Gastroesophageal sphincter (tissue), 4 donors: Measurements from ENCODE around the gene COL12A1. TPM values are rescaled to one million over a fixed set of nuclear protein-coding genes. Genes with fewer than 3 reads are reported as not detected.

Experiments used
- ATAC-seq: fragments of 150-250 bp; one replicate; pipeline ENCODE4 v1.9.1; 2016; ENCODE audit warnings: mild to moderate bottlenecking, moderate library complexity
- H3K27ac ChIP-seq, 4 donors: fragments of 200-600 bp; sonication (generic) in 3 of 4; 1 replicate in 3 of 4; 2 replicates in 1 of 4; pipeline ENCODE4 v1.5.1; 2016 to 2019
- H3K27me3 ChIP-seq: fragments of 200-600 bp; sonication (generic); one replicate; pipeline ENCODE4 v1.5.1; 2019
- H3K36me3 ChIP-seq, 2 donors: fragments of 200-600 bp; sonication (generic); one replicate each; pipeline ENCODE4 v1.5.1; 2019; ENCODE audit warnings: control low read depth in 1 of 2
- H3K4me1 ChIP-seq, 3 donors: fragments of 200-600 bp; sonication (generic); 1 replicate in 2 of 3; 2 replicates in 1 of 3; pipeline ENCODE4 v1.5.1; 2016 to 2019; ENCODE audit warnings: control low read depth in 2 of 3
- H3K4me3 ChIP-seq, 2 donors: fragments of 200-600 bp; sonication (generic); one replicate each; pipeline ENCODE4 v1.5.1; 2019; ENCODE audit warnings: mild to moderate bottlenecking in 1 of 2, moderate library complexity in 1 of 2
- H3K9me3 ChIP-seq, 3 donors: fragments of 200-600 bp; sonication (generic); one replicate each; pipeline ENCODE4 v1.5.1; 2017 to 2019; ENCODE audit warnings: control low read depth in 2 of 3
- EP300 ChIP-seq: sonication (generic); formaldehyde crosslinking; IDR thresholded peaks from one replicate; pipeline ENCODE4 v1.6.1; 2017; ENCODE audit warnings: antibody characterized with exemption, mild to moderate bottlenecking
- POLR2A ChIP-seq, 2 donors: fragments of 450-650 bp; IDR thresholded peaks; one replicate each; pipeline ENCODE4 v1.6.1; 2017; ENCODE audit warnings: antibody characterized with exemption in 2 of 2, mild to moderate bottlenecking in 2 of 2, moderate library complexity in 1 of 2
- POLR2AphosphoS5 ChIP-seq: sonication (generic); formaldehyde crosslinking; IDR thresholded peaks from one replicate; pipeline ENCODE4 v1.6.1; 2017; ENCODE audit warnings: antibody characterized with exemption
- WGBS, 2 donors: methylation state at CpG; one replicate each; pipeline ENCODE4 v1.1.5; 2018; ENCODE audit warnings: low coverage in 1 of 2; 5-methylcytosine and 5-hydroxymethylcytosine counted together
- total RNA-seq, 4 donors: library from RNA; depleted of rRNA; stranded (reverse); fragments of >200 nt; gene quantifications; one replicate each; pipeline ENCODE4 v1.1.0, GENCODE V29; 2016
- TF ChIP-seq, protein P1 (sequence below), 4 experiments: fragments of 200-600 bp in 2 of 4; fragments of 450-650 bp in 2 of 4; sonication (generic) in 1 of 4; IDR thresholded peaks; one replicate each; pipeline ENCODE4 v1.5.1; 2017 to 2019; ENCODE audit warnings: antibody characterized with exemption in 4 of 4, mild to moderate bottlenecking in 2 of 4, moderate library complexity in 2 of 4

Gene COL12A1
- total RNA-seq, 4 donors from 2014 or later, result 101 to 560 (median 237) TPM

DNA sequence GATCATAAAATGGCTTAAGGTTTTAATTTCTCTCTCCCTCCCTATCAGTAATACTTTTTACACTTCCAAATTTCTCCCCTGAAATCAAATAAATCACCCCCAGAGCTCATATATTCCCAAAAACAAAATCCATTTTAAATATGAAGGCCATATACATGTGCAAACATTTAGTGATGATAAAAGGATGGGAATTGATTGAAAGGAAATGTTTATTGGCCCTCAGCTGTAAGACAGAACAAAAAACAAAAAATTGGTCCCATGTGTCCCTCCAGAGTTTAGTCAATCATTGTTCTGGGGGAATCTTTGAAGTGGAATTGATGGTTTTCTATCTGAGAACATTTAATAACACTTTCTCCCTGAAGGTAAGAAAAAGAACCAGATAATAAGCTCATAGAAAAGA lies 91.7 kb downstream of the COL12A1 start:
- Histone ChIP-seq H3K4me1 (peaks cover 4 to 72% (median 5%) of the 10 kb centered on the region in 3 donors), H3K4me3 (no peak overlapping the region), H3K27ac (peak overlapping the region; percentile 61 to 69 (median 64)), H3K27me3 (no peaks in the 10 kb centered on the region), H3K9me3 (no peaks in the 10 kb centered on the region), H3K36me3 (peaks cover 1 to 28% of the 10 kb centered on the region in 2 donors)
- no peak for TF ChIP-seq EP300
- TF ChIP-seq POLR2A (IDR thresholded peaks at IDR 0.05), result no peak
- TF ChIP-seq, protein P1, sequence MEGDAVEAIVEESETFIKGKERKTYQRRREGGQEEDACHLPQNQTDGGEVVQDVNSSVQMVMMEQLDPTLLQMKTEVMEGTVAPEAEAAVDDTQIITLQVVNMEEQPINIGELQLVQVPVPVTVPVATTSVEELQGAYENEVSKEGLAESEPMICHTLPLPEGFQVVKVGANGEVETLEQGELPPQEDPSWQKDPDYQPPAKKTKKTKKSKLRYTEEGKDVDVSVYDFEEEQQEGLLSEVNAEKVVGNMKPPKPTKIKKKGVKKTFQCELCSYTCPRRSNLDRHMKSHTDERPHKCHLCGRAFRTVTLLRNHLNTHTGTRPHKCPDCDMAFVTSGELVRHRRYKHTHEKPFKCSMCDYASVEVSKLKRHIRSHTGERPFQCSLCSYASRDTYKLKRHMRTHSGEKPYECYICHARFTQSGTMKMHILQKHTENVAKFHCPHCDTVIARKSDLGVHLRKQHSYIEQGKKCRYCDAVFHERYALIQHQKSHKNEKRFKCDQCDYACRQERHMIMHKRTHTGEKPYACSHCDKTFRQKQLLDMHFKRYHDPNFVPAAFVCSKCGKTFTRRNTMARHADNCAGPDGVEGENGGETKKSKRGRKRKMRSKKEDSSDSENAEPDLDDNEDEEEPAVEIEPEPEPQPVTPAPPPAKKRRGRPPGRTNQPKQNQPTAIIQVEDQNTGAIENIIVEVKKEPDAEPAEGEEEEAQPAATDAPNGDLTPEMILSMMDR (IDR thresholded peaks at IDR 0.05), result no peak
- TF ChIP-seq POLR2AphosphoS5, result no peak
- no peak for ATAC-seq

DNA sequence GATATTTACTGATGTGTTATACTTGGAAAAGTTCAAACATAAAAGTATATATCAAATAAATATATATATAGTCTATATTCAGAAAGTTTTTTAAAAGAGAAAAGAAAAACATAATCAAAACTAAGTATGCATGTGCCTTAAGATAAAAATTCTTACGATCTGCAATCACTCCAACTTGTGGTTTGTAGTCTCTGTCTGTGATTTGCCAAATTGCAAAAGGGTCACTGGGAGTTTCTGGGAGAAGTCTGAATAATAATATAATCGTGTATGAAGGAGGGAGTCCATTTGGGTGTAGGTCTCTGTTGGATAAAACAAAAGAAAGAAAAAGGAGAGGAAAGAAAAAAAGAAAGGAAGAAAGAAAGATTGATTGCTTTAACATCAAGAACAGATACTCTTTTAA lies 92.4 kb downstream of the COL12A1 start:
- Histone ChIP-seq H3K9me3 (no peaks in the 10 kb centered on the region), H3K27ac (peak overlapping the region; percentile 61 to 69 (median 64)), H3K27me3 (no peaks in the 10 kb centered on the region), H3K4me3 (no peak overlapping the region), H3K4me1 (peaks cover 4 to 78% (median 5%) of the 10 kb centered on the region in 3 donors), H3K36me3 (peaks cover 0 to 21% of the 10 kb centered on the region in 2 donors)
- WGBS, 2 donors, result 0 to 27% methylated on average over 2 of the region's 2 CpGs
- TF ChIP-seq POLR2A (IDR thresholded peaks at IDR 0.05), result no peak
- no peak for ATAC-seq

DNA sequence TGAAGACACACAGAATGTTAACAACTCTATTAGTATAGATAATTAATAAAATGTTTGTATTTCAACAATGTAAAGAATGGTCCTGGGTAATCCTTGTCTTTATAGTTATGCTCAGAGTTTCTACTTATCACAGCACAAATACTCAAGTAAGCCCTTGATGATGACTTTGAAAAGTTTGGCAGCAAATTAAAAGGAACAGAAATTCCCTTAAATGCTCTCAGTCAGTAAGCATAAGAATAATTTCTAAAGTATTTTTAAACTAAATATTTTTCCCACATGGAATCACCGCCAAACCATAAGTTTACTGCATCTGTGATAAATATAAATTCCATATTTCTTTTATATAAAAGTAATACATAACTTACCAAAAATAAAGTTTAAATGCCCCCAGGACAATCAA lies 96.1 kb downstream of the COL12A1 start:
- H3K4me1 ChIP-seq, result peaks cover 0 to 68% (median 5%) of the 10 kb centered on the region in 3 donors
- TF ChIP-seq, protein P1 (IDR thresholded peaks at IDR 0.05), result no peak
- TF ChIP-seq POLR2A (IDR thresholded peaks at IDR 0.05) (no peak), POLR2AphosphoS5 (no peak), EP300 (no peak)
- no peaks in the 10 kb centered on the region for H3K9me3 ChIP-seq
- no peaks in the 10 kb centered on the region for H3K27me3 ChIP-seq
- peaks cover 0 to 18% of the 10 kb centered on the region in 2 donors for H3K36me3 ChIP-seq
- no peak for ATAC-seq
- peak overlapping the region; percentile 59 to 75 (median 71) for H3K27ac ChIP-seq
- 36 to 42% methylated on average over 1 of the region's 1 CpG for WGBS, 2 donors
- H3K4me3 ChIP-seq, result no peak overlapping the region

DNA sequence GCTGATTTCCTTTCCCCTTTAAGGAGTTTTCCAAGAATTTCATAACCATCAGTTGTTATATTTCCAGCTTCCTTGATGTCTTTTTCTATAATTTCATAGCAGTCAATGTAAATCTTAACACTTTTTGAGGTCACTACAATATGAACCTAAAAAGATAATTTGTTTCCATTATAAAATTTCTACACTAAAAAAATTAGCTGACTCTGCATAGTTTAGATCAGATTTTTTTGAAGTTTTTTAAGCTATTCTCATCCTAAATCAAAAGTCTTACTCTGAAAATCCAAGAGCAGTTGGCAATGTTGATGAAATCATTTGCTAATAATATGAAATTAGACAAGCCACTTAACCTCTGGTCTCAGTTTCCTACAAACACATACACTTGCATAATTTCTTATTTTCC lies 96.8 kb downstream of the COL12A1 start:
- Histone ChIP-seq H3K27me3 (no peaks in the 10 kb centered on the region), H3K4me1 (peaks cover 0 to 66% (median 3%) of the 10 kb centered on the region in 3 donors), H3K9me3 (no peaks in the 10 kb centered on the region), H3K36me3 (peaks cover 0 to 19% of the 10 kb centered on the region in 2 donors), H3K4me3 (no peak overlapping the region), H3K27ac (peak overlapping the region; percentile 59 to 75 (median 71))
- no peak for ATAC-seq
- TF ChIP-seq EP300 (no peak), POLR2AphosphoS5 (no peak)

DNA sequence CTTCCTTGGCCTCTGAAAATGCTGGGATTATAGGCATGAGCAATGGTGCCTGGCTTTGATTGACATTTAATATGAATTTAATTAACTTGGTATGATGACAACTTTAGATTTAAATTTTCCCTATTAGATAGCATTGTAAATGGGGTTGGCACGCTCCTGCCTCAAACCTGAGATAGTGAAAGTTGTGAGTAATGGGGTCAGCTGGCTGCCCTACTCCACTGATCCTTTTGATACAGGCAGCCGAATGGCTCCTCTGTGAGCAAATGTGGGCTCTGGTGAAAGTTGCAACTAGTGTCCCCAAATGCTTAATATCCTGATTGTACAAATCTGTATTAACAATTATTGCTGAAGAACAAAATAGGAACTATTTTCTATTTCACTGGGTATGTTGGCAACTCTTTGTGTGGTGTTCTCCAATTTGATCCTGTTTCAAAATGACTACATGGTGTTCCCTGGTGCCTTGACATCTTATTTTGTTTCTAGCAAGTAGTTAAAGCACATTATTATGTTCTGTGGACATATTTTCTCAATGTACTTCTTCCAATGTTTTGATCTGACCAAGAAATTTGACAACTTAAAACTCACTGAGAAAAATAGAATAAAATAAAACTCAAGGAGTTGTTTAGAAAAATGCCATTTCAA lies 97.4 kb downstream of the COL12A1 start:
- 0 to 47% methylated on average over 1 to 2 of the region's 2 CpGs for WGBS, 2 donors
- H3K27ac ChIP-seq, result peak overlapping the region; percentile 59 to 75 (median 71)

DNA sequence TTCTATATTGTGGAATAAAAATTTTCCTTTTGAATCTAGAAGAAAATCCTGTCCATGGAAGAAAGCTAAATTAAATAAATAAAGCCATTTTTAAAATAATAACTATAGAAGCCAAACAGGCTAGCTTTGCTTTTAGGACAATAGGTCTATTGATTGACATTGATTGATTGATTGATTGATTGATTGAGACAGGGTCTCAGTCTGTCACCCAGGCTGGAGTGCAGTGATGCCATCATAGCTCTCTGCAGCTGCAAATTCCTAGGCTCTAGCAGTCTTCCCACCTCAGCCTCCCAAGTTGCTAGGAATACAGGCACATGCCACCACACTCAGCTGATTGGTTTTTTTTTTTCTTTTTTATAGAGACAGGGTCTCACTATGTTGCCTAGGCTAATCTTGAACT lies 97.9 kb downstream of the COL12A1 start:
- Histone ChIP-seq H3K27me3 (no peaks in the 10 kb centered on the region), H3K4me1 (peaks cover 0 to 66% (median 4%) of the 10 kb centered on the region in 3 donors)
- no peak for ATAC-seq

More for the DNA sequence above, 97.4 kb downstream of the COL12A1 start:
- Histone ChIP-seq H3K36me3 (peaks cover 0 to 19% of the 10 kb centered on the region in 2 donors), H3K27me3 (no peaks in the 10 kb centered on the region), H3K4me3 (no peak overlapping the region), H3K4me1 (peaks cover 0 to 66% (median 2%) of the 10 kb centered on the region in 3 donors), H3K9me3 (no peaks in the 10 kb centered on the region)
- TF ChIP-seq EP300 (no peak), POLR2AphosphoS5 (peak; percentile 58)
- peak; percentile 64 for ATAC-seq

DNA sequence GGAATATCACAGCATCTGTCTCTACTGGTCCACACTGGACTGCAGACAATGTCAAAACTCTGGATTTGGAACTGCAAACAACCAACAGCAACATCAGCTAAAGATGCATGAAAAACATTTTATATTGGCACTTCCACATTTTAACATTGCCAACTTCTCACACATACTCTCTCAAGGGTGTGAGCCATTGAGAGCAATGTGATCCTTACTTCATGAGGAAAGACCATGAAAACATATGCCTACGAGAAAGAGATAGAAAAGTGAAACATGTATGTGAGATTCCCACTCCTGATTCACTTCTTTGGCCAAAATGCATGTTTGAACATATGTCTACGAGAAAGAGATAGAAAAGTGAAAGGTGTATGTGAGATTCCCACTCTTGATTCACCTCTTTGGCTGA lies 99.4 kb downstream of the COL12A1 start:
- no peaks in the 10 kb centered on the region for H3K9me3 ChIP-seq
- H3K4me3 ChIP-seq, result no peak overlapping the region
- WGBS, 2 donors, result 81 to 95% methylated on average over 2 of the region's 2 CpGs
- peak overlapping the region in 3 of 4 donors; percentile 15 to 25 (median 25) for H3K27ac ChIP-seq
- TF ChIP-seq POLR2A (IDR thresholded peaks at IDR 0.05), result no peak
- TF ChIP-seq, protein P1 (IDR thresholded peaks at IDR 0.05), result no peak
- TF ChIP-seq EP300, result no peak
- TF ChIP-seq POLR2AphosphoS5, result no peak
- no peaks in the 10 kb centered on the region for H3K27me3 ChIP-seq
- H3K36me3 ChIP-seq, result peaks cover 0 to 25% of the 10 kb centered on the region in 2 donors
- H3K4me1 ChIP-seq, result peaks cover 0 to 69% (median 11%) of the 10 kb centered on the region in 3 donors
- ATAC-seq, result no peak

More for the DNA sequence above, 97.9 kb downstream of the COL12A1 start:
- peak overlapping the region; percentile 58 to 75 (median 71) for H3K27ac ChIP-seq
- no peaks in the 10 kb centered on the region for H3K9me3 ChIP-seq
- H3K4me3 ChIP-seq, result no peak overlapping the region
- no peak for TF ChIP-seq POLR2A (IDR thresholded peaks at IDR 0.05)
- TF ChIP-seq POLR2AphosphoS5, result peak; percentile 77
- H3K36me3 ChIP-seq, result peaks cover 0 to 19% of the 10 kb centered on the region in 2 donors
